Peyer's patch (tissue), 4 donors: ENCODE results near the gene MYRIP.

Experiments used
- POLR2A ChIP-seq, 2 donors: fragments of 450-650 bp; IDR thresholded peaks; one replicate each; pipeline ENCODE4 v1.5.1; 2017; ENCODE audit warnings: antibody characterized with exemption in 2 of 2, mild to moderate bottlenecking in 2 of 2, moderate library complexity in 2 of 2
- TF ChIP-seq, protein P1 (sequence below), 6 experiments: fragments of 450-650 bp in 4 of 6; fragments of 200-600 bp in 2 of 6; sonication (generic) in 1 of 6; IDR thresholded peaks; one replicate each; pipeline ENCODE4 v1.5.1; 2017 to 2019; ENCODE audit warnings: antibody characterized with exemption in 6 of 6, mild to moderate bottlenecking in 3 of 6, moderate library complexity in 1 of 6

GRCh38 chr3:40309418-40309924 is 500.1 kb downstream of the MYRIP start, which contains the start of gene EIF1B:
- TF ChIP-seq, protein P1, sequence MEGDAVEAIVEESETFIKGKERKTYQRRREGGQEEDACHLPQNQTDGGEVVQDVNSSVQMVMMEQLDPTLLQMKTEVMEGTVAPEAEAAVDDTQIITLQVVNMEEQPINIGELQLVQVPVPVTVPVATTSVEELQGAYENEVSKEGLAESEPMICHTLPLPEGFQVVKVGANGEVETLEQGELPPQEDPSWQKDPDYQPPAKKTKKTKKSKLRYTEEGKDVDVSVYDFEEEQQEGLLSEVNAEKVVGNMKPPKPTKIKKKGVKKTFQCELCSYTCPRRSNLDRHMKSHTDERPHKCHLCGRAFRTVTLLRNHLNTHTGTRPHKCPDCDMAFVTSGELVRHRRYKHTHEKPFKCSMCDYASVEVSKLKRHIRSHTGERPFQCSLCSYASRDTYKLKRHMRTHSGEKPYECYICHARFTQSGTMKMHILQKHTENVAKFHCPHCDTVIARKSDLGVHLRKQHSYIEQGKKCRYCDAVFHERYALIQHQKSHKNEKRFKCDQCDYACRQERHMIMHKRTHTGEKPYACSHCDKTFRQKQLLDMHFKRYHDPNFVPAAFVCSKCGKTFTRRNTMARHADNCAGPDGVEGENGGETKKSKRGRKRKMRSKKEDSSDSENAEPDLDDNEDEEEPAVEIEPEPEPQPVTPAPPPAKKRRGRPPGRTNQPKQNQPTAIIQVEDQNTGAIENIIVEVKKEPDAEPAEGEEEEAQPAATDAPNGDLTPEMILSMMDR (IDR thresholded peaks at IDR 0.05) = peak; percentile 82 to 95 (median 91)
- TF ChIP-seq POLR2A (IDR thresholded peaks at IDR 0.05) = peak; percentile 85 to 98
